PC-9 (cell line): ENCODE results near the gene SYT15. TPM values are rescaled to one million over a fixed set of nuclear protein-coding genes. Genes with fewer than 3 reads are reported as not detected.

Source experiments
- BruUV-seq: library from RNA; stranded (reverse); fragments of 400-500 nt; replicated peaks from 2 replicates; lab custom pipeline; 2021; lab: Mats Ljungman, UMichigan
- CTCF ChIA-PET: fragments of 300-600 bp; sonication (Branson Sonifier 250); formaldehyde crosslinking; loops from one replicate; lab custom pipeline; 2022; ENCODE audit warnings: antibody characterized with exemption; lab: Charles Lee
- POLR2A ChIA-PET: fragments of 300-600 bp; sonication (Branson Sonifier 250); formaldehyde crosslinking; loops from one replicate; lab custom pipeline; 2022; ENCODE audit warnings: antibody characterized with exemption; ENCODE audit not compliant: unreplicated experiment; lab: Charles Lee
- DNase-seq, 2 experiments: peaks; one replicate each; pipeline versions ENCODE4 v3.0.0 to v3.0.0-alpha.2; 2015 to 2022; ENCODE audit warnings: mixed read lengths in 1 of 2
- H2AFZ ChIP-seq: fragments of 200-600 bp; sonication (generic); 2 replicates; pipeline ENCODE4 v1.8.1; 2017; ENCODE audit warnings: antibody characterized with exemption
- H3F3A ChIP-seq: fragments of 200-600 bp; sonication (generic); 2 replicates; pipeline ENCODE4 v1.8.1; 2017; ENCODE audit warnings: antibody characterized with exemption, mild to moderate bottlenecking, low read depth; ENCODE audit not compliant: insufficient read depth
- H3K27ac ChIP-seq: fragments of 200-600 bp; sonication (generic); 2 replicates; pipeline ENCODE4 v1.6.1; 2016; ENCODE audit warnings: mixed run types
- H3K27me3 ChIP-seq: fragments of 200-600 bp; sonication (generic); 2 replicates; pipeline ENCODE4 v1.6.1; 2016; ENCODE audit warnings: low read depth, mixed run types; ENCODE audit not compliant: insufficient read depth
- H3K36me3 ChIP-seq: fragments of 200-600 bp; sonication (generic); 2 replicates; pipeline ENCODE4 v1.6.1; 2016; ENCODE audit warnings: low read depth, mixed run types
- H3K4me1 ChIP-seq: fragments of 200-600 bp; sonication (generic); replicated peaks from 2 replicates; pipeline ENCODE4 v1.6.1; 2016; ENCODE audit warnings: mixed run types; ENCODE audit not compliant: insufficient read depth
- H3K4me2 ChIP-seq: fragments of 200-600 bp; sonication (generic); 2 replicates; pipeline ENCODE4 v1.6.1; 2017; ENCODE audit warnings: mixed run types
- H3K4me3 ChIP-seq: fragments of 200-600 bp; sonication (generic); 2 replicates; pipeline ENCODE4 v1.6.1; 2016; ENCODE audit warnings: mixed run types
- H3K79me2 ChIP-seq: fragments of 200-600 bp; sonication (generic); 2 replicates; pipeline ENCODE4 v1.6.1; 2017; ENCODE audit warnings: low read depth, mixed run types
- H3K9me2 ChIP-seq: fragments of 200-600 bp; sonication (generic); 2 replicates; pipeline ENCODE4 v1.8.1; 2017; ENCODE audit warnings: mild to moderate bottlenecking; ENCODE audit not compliant: insufficient read depth
- H3K9me3 ChIP-seq: fragments of 200-600 bp; sonication (generic); 2 replicates; pipeline ENCODE4 v1.8.1; 2016; ENCODE audit warnings: low read depth; ENCODE audit not compliant: insufficient read depth
- H4K20me1 ChIP-seq: fragments of 200-600 bp; sonication (generic); 2 replicates; pipeline ENCODE4 v1.8.1; 2017; ENCODE audit not compliant: insufficient read depth
- CTCF ChIP-seq: fragments of 200-600 bp; sonication (generic); conservative IDR thresholded peaks from 2 replicates; pipeline ENCODE4 v1.6.1; 2017; ENCODE audit warnings: mixed run types, antibody characterized with exemption, mild to moderate bottlenecking, moderate library complexity
- EZH2 ChIP-seq: fragments of 200-600 bp; sonication (generic); IDR thresholded peaks from 2 replicates; pipeline ENCODE4 v1.8.0; 2017; ENCODE audit warnings: antibody characterized with exemption, low read depth
- intact Hi-C: fragments of 100-400 bp; cut with micrococcal nuclease; formaldehyde crosslinking; loops from one replicate; pipeline ENCODE4 v1.10.0; 2022; ENCODE audit not compliant: unreplicated experiment
- total RNA-seq: library from RNA; stranded (reverse); gene quantifications from 2 replicates; pipeline ENCODE4 v1.2.3, GENCODE V29; 2021

Gene SYT15
- total RNA-seq, 1 experiment from 2014 or later, result 1.9 TPM

DNA sequence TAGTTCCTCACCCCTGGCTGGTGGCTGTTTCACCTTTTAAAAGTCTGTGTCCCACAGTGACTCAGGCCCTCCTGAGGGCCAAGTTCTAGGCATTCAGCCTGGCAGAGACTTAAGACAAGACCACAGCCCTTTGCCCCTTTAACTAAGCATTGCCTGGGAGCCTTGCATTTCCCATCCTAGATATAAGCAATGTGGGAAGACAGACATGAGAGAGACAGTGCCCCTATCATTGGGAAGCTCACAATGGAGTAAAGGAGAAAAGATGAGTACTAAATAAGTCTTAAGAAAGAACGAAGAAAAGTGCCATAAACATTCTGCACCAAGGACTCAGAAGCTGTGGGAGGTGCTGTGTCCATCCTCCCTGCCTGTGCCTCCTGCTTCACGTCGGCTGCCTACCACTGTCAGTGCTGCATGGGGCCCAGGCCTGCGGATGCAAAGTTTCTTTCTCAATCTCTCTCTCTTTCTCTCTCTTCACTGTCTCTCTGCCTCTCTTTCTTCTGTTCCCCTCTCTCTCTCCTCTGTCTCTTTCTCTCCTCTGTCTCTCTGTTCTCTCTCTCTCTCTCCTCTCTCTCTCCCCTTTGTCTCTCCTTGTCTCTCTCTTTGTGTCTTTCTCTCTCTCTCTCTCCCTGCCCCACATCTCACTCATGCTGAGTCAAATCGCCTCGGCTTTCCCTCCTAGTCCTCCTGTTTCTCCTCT lies 44.0 kb upstream of the SYT15 start:
- Histone ChIP-seq H3K27ac (no peak overlapping the region), H3F3A (0 out of 2 replicates have a peak, but pooled peaks cover 7% of the 10 kb centered on the region), H3K4me3 (no peak overlapping the region), H3K9me2 (no peaks in the 10 kb centered on the region), H3K4me1 (no peaks in the 10 kb centered on the region), H3K4me2 (no peak overlapping the region), H3K27me3 (no peaks in the 10 kb centered on the region), H3K9me3 (no peaks in the 10 kb centered on the region), H3K79me2 (no peaks in the 10 kb centered on the region), H4K20me1 (no peaks in the 10 kb centered on the region), H2AFZ (no peak overlapping the region), H3K36me3 (no peaks in the 10 kb centered on the region)
- TF ChIP-seq CTCF (no peak), EZH2 (no peak)
- intact Hi-C loops, result no loop called here
- POLR2A ChIA-PET, result no interaction called here
- no peak for DNase-seq
- CTCF ChIA-PET, result no interaction called here
- BruUV-seq, result no TSS peak

GRCh38 chr10:46536171-46536570 lies 42.8 kb upstream of the SYT15 start:
- intact Hi-C loops, result no loop called here
- BruUV-seq, result no TSS peak
- no peaks in the 10 kb centered on the region for H3K9me3 ChIP-seq
- H3K27ac ChIP-seq, result no peak overlapping the region
- H3K27me3 ChIP-seq, result no peaks in the 10 kb centered on the region
- peaks cover 4% of the 10 kb centered on the region; the same call in 1 of the 2 replicates for H3K4me1 ChIP-seq
- no peaks in the 10 kb centered on the region for H3K79me2 ChIP-seq
- H4K20me1 ChIP-seq, result no peaks in the 10 kb centered on the region
- no peak overlapping the region for H3K4me2 ChIP-seq
- ChIA-PET CTCF (no interaction called here), POLR2A (no interaction called here)
- no peak overlapping the region for H2AFZ ChIP-seq
- no peaks in the 10 kb centered on the region for H3K9me2 ChIP-seq
- 0 out of 2 replicates have a peak, but pooled peaks cover 7% of the 10 kb centered on the region for H3F3A ChIP-seq
- H3K4me3 ChIP-seq, result no peak overlapping the region
- no peak for DNase-seq
- TF ChIP-seq CTCF, result no peak
- no peak for TF ChIP-seq EZH2
- H3K36me3 ChIP-seq, result no peaks in the 10 kb centered on the region

DNA sequence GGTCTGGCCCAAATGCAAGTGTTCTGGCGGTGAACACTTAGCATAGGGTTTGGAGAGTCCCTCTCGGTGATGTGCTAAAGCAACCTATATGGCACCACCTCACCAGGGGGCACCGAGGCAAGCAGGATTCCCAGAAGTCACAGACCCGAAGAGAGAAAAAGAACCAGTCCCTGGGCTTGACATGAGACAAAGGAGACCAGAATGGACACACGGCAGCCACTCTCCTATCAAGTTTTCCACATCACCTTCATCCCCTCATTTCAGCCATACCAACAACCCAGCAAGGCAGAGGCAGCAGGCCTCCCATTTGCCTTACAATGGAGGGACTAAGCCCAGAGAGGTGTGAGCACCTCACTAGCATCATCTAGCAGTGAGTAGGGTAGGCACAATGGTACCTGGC lies 42.1 kb upstream of the SYT15 start:
- peaks cover 4% of the 10 kb centered on the region; the same call in 1 of the 2 replicates for H3K4me1 ChIP-seq
- H4K20me1 ChIP-seq, result no peaks in the 10 kb centered on the region
- no peak for DNase-seq
- H3K27ac ChIP-seq, result no peak overlapping the region
- CTCF ChIA-PET, result no interaction called here
- H3K4me2 ChIP-seq, result no peak overlapping the region
- no peaks in the 10 kb centered on the region for H3K9me3 ChIP-seq
- 0 out of 2 replicates have a peak, but pooled peaks cover 7% of the 10 kb centered on the region for H3F3A ChIP-seq
- H2AFZ ChIP-seq, result no peak overlapping the region
- TF ChIP-seq EZH2, result no peak
- no peak for TF ChIP-seq CTCF
- no peaks in the 10 kb centered on the region for H3K9me2 ChIP-seq
- no peak overlapping the region for H3K4me3 ChIP-seq
- no peaks in the 10 kb centered on the region for H3K27me3 ChIP-seq
- no TSS peak for BruUV-seq
- no peaks in the 10 kb centered on the region for H3K36me3 ChIP-seq
- POLR2A ChIA-PET, result no interaction called here
- H3K79me2 ChIP-seq, result no peaks in the 10 kb centered on the region
- intact Hi-C loops, result no loop called here
